HG03045 (cell line): Measurements from ENCODE around the gene HMGXB3.
"Not testable (repeated sequence)": the region's sequence is repeated elsewhere in the genome, so short reads cannot be mapped to it uniquely, and the experiment has no call there.

Experiments used
- ATAC-seq: cut with Tn5 transposase; IDR thresholded peaks from one replicate; pipeline ENCODE4 v1.9.1; 2021; ENCODE audit warnings: mild to moderate bottlenecking, moderate library complexity; ENCODE audit not compliant: unreplicated experiment

Gene HMGXB3

GRCh38 chr5:150082889-150083288 is 82.3 kb downstream of the HMGXB3 start:
- ATAC-seq = no peak

- ATAC-seq = not testable (repeated sequence)
Observed at GRCh38 chr5:150084754-150085153, 84.2 kb downstream of the HMGXB3 start.

GRCh38 chr5:150085191-150085912 is 84.8 kb downstream of the HMGXB3 start:
- ATAC-seq = no peak

- ATAC-seq = no peak
Observed at GRCh38 chr5:150085950-150086715, 85.6 kb downstream of the HMGXB3 start, which contains the start of gene CSF1R. Gene CSF1R, minus strand, starts transcription at chr5:150086554. Its CDS starts 127 bp downstream, at chr5:150086427.

GRCh38 chr5:150092159-150092787 is 91.7 kb downstream of the HMGXB3 start:
- no peak for ATAC-seq

GRCh38 chr5:150097152-150097551 is 96.6 kb downstream of the HMGXB3 start:
- ATAC-seq = no peak

GRCh38 chr5:150101023-150101422 is 100.5 kb downstream of the HMGXB3 start:
- no peak for ATAC-seq
